GM18517 (cell line): Measurements from ENCODE around the gene GAB2.
A peak's percentile ranks its signal among the peaks of the same experiment; 100 is the strongest.

ENCODE experiments used
- ATAC-seq: cut with Tn5 transposase; IDR thresholded peaks from one replicate; pipeline ENCODE4 v1.9.1; 2021; ENCODE audit warnings: mild to moderate bottlenecking, moderate library complexity; ENCODE audit not compliant: unreplicated experiment

The GAB2 gene

DNA sequence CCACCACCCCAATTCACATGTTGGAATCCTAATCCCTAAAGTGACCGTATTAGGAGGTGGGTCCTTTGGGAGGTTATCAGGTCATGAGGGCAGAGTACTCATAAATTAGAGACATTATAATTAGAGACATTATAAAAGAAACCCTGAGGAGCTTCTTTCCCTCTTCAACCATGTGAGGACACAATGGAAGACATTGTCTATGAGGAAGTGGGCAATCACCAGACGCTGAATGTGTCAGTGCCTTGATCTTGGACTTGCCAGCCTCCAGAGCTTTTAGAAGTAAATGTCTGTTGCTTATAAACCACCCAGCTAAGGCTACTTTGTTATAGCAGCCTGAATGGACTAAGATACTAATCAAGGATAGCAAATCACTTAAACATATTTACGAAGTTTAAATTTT, 14.8 kb downstream of the GAB2 start:
- no peak for ATAC-seq

DNA sequence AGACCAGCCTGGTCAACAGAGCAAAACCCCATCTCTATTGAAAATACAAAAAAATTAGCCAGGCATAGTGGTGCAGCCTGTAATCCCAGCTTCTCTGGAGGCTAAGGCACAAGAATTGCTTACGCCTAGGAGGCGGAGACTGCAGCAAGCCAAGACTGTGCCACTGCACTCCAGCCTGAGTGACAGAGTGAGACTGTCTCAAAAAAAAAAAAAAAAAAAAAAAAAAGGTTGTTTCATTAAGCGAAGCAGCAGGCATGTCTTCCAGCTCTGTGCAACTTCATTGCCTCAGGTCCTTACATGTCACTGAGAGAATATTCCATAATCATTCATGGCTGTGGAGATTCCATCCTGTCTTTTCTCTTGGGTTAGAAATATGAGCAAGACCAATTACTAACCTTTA, 16.9 kb downstream of the GAB2 start:
- no peak for ATAC-seq

DNA sequence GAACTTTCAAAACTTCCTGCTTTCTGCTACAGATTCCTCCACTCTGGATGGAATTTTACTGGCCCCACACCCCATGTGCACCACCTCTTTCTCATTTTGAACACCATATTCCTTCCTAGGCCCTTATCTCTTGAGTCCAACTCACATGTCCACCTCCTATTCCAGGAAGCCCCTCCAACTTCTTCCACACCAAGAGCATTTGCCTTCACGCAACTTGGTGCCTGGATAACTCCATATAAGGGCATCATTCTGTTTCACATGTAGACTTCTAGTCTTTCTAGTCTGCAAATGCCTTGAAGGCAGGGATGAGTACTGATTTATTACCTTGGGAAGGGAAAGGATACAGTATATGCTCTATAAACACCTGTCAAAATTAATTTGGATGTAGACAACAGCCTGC, 17.5 kb downstream of the GAB2 start:
- ATAC-seq, result no peak

DNA sequence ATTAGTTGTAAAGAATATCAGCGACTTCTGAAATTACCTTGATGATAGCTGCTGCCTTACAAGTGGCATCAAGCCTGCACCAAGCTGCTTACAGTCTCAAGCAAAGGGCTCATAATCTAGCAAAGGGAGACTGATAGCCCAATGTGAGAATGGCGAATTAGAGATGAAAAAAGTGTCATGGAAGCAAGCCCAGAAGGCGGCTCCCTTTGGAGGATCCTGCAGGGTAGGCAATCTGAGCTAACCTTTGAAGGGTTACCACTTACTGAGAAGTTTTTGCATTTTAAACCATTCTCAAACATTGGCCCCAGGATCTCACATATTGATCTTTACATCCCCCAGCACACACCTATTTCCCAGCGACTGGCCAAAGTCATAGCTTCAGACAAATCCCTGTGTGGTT, 18.5 kb downstream of the GAB2 start:
- no peak for ATAC-seq

DNA sequence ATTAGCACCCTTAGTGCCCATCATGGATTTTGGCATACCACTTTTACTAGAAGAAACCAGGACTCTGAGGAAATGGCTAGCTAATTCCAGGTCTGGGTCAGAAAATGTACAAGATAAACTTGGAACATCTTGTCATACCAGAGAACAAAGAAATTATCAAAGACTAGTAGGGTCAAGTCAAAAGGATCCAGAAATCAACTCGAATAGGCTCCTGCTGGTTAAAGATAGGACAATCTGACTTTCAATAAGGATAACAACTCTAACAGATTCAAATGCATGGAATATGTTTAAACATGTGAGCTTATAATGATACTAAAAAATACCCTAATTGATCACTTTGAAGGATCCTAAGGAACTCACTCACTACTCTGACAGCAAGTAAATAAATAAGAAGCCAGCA, 18.9 kb downstream of the GAB2 start:
- no peak for ATAC-seq

DNA sequence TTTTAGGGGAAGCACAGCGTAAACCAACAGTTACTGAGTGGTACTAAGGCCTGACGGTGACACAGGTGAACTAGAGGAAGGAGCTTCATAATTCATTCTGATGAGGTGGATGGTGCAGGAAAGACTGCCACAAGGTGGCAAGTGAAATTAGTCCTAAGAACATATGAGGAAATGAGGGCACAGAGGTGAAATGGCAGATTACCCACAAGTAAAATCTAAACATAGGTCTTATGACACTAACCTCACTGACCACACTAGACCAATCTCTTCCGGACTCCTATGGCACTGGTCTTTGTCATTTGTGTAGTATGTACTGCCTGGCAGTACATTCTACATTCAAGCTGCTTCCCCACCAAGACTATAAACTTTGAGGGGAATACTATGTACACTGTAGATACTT, 20.2 kb downstream of the GAB2 start:
- peak; percentile 89 for ATAC-seq

DNA sequence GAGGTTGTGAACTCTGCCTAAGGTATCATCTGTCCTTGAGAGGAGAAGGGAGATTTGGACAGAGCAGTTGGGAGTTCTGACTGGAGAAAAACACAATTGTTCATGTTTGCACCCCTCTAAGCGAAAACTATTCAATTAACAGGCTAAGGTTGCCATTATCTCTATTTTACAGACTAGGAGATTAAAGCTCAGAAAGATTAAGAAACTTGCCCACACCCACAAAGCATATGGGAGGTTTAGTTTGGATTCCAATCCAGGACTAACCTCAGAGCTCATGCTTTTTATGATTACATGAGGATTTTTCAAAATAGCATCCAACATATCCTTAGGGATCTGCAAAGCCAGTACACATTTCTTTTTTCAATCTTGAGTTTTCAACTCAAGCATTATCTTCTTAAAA, 22.0 kb downstream of the GAB2 start:
- no peak for ATAC-seq

DNA sequence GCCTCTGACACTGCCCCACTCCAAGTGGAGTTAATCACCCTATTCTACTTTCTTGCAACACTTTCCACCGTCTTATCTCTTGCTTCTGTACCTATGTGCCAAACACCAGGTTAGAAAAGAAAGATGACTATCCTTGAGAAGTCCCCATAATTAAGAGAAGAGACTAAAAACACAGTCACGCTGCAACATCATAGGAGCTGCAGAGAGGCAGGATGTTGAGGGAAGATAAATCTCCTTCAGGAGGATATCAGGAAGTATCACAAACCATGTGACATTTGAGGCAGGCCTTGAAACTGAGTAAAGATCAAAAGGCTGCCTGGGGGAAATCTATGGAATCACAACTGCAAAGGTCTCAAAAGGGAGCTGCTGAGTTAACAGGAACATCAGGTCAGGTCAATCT, 24.8 kb downstream of the GAB2 start:
- ATAC-seq, result no peak

DNA sequence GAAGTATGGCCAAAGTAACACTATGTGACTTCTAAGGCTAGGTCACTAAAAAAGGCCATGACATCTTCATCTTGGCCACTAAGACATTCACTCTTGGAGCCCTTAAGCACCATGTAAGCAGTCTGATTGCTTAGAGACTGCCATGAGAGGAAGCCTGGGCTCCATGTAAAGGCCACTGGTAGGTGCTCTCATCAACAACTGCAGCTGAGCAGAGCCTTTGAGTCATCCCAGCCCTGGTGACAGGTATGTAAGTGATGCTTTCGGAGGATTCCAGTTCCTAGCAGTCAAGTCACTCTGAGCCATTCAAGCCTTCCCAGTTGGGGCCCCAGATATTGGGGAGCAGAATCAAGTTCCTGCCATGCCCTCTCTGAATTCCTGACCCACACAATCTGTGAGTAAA, 26.2 kb downstream of the GAB2 start:
- ATAC-seq, result no peak

DNA sequence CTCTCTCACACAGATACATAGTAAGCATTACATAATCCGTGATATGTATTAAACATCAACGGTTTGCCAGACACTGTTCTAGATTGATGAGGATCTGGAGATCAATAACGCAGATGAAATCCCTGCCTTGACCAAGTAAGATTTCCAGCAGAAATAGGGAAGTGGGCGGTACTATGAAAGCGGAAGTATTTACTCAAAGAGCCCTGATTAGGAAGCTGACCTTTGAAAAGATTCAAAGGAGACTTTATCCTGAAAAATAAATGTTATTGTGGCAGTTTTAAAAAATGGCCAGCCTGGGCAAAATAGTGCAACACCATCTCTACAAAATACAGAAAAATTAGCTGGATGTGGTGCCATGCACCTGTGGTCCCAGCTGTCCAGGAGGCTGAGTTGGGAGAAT, 26.8 kb downstream of the GAB2 start:
- ATAC-seq, result no peak

DNA sequence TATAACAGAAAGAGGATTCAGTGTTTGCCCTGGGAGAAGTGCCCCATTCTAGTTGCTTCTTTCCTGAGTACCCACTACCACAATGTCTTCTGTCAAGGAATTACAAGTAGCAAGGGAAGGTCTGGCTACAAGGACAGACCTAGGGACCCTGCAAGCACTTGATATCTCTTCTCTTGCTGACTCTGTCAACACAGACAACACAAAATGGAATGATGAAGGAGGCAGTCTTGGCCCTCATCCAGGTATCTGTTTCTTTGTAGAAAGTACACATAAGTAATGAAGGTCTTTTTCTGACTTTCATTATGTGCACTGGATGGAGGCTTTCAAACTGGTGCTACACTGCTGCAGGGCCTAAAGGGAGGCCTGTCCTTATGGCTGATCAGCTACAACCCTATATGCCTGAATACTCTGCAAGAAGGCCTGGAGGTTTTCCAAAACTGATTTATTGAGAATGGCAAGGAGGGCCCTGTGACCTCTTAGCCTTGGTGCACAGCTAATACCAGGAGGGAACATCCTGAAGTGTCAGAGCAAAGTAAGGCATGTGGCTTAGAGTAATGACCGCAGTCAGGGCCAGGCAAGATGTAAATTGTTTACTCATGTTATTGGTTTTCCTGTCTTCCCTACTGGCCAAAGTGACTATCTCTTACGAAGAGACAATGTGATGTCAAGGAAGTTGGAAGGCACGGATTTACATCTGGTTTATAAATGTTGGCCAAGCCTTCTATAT, 31.2 kb downstream of the GAB2 start:
- no peak for ATAC-seq

DNA sequence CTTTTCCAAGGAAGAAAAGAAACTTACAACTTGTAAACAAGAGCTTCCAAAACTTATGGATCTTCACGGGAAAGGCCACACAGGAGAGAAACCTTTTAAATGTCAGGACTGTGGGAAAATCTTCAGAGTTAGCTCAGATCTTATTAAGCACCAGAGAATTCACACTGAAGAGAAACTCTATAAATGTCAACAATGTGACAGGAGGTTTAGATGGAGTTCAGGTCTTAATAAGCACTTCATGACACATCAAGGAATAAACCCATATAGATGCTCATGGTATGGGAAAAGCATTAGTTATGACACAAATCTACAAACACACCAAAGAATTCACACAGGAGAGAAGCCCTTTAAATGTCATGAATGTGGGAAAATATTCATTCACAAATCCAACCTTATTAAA, 32.4 kb downstream of the GAB2 start:
- ATAC-seq, result no peak

DNA sequence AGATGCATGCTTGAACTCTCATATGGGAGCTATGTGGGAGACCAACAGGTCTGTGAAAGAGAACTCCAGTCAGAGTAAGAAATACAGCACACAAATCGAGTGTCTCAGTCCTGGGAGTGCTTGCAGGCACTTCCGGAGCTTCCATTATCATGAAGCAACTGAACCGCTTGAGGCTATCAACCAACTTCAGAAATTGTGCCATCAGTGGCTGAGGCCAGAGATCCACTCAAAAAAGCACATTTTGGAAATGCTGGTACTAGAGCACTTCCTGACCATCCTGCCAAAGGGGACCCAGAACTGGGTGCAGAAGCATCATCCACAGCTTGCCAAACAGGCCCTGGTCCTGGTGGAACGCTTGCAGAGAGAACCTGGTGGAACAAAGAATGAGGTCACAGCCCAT, 33.4 kb downstream of the GAB2 start:
- ATAC-seq, result no peak

DNA sequence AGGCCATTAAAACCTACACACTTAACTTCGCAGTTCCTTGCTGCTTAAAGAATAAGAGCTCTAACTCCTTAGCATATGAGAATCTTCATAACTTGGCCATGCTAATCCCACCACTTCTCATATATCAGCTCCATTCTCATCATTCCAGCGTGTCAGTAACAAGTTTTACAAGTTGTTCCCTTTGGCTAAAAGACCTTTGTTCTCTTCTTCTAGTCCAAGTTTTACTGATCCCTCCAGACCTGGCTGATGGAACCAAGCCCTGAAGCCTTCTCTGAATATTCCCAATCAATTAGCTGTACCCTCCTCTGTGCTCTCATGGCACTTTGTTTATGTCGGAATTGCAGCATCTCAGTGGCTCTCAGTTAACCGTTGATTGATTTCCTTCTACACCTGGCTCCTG, 35.8 kb downstream of the GAB2 start:
- no peak for ATAC-seq

DNA sequence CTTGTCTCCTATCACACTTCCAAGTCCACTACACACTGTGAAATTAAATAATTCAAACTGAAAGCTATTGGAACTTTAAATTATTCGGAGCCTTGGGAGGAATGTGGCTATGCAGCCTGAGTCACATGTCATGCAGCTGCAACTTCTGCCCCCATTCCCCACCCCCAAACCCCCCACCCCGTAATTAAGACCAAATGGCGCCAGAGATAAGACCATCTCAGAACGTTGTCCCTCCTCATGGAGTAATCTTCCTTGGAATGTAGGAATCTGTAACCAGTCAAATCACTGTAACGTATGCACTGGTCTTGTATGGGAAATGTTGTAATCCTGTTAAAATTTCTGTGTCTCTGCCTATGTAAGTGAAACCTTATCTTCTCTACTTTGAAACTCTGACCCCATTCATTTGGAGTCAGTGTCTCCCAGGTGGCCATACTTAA, 37.0 kb downstream of the GAB2 start:
- no peak for ATAC-seq

DNA sequence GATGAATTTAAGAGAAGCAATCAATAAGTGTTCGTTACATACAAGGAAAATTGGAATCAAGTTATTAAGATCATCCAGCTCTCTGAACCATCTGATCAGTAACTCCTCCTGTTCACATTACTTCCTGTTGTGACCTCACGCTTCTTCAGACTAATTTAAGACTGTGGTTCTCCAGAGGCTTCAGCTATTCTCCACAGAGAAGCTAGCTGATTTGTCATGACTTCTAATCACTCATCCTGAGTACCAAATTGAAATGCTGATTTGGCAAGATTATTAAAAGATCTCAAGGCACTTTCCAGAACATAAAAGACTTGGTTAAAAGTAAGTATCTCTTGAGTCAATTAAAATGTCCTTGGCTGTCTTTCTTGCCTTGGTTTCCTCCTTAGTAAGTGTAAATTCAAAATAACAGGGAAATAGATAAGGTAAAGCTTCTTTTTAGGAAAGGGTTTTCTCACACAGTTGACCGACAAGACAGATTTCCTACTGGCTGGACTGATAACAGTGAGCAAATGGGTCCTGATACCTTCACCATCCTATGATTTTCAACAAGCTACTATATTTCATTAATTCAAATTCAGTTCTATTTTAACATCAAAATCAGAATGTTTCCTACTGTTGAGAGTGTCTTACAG, 38.5 kb downstream of the GAB2 start:
- ATAC-seq, result no peak

DNA sequence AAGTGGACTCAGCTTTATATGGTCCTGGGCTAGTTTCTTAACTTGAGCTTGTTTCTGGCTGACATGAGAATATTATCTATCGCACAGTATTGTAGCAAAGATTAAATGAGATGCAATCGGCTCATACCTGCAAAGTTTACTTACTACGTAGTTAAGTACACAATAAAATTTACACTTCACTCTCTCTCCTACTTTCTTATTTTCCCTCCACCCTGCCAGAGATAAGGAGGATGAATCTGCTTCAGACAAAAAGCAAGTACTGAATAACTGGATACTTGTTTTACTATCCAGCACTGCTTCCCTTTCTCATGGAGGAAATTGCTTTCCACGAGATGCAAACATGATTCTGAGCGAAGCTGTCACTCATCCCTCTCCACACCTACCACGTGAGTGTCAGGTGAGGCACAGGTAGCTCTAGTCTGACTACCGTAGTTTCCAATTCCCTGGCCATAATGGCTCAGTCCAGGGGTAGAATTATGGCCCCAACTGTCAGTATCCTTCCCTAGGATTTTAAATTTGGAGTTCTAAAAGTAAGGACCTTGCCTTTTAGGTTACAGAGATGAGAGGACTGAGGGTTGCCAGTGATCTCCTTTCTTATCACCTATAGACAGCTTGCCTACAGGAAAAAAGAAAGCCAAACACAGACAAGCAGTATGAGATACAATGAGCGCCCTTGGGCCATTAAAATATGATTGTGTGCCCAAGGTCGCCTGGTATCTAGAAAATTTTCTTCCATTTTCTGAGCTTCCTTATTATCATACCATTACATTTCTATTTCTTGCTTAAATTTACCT, 39.8 kb downstream of the GAB2 start:
- ATAC-seq, result no peak

DNA sequence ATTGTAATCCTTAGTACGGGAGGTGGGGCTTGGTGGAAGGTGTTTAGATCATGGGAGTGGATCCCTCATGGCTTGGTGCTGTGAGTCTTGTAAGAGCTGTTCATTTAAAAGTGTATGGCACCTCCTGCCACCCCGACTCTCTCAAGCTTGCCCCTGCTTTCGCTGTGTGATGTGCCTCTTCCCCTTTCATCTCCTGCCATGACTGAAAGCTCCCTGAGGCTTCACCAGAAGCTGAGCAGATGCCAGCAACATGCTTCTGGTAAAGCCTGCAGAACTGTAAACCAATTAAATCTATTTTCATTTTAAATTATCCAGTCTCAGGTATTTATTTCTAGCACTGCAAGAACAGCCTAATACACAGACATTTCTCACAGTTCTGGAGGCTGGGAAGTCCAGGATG, 40.8 kb downstream of the GAB2 start:
- no peak for ATAC-seq

DNA sequence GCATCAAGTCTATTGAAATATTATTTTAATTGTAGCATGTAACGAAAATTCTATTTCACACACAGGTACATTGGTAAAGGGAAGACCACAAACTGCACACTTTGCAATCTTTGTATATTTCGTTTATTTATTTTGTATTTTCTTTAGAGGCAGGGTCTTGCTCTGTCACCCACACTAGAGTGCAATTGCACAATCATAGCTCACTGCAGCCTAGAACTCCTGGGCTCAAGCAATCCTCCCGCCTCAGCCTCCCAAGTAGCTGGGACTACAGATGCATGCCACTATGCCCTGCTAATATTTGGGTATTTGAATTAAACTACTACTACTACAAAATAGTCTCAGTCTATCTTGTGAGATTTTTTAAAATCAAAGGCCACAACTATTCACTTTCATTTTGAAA, 42.7 kb downstream of the GAB2 start:
- no peak for ATAC-seq

DNA sequence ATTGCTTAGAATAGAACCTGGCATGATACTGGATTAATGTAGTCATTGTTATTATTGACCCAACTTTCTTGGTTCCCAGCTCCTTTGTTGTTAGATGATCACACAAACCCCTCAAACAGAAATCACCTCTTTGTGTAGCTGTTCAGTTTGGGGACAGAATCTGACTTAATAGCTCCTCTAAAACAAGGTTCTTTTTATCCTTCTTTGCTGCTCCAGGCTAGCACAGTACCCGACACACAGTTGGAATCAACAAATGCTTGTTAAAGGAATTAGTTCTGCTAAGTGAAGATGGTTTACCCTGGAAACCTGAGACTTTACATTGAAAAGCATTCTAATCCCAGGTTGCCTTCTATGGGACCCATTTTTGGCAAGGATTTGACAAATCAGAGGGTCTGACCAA, 43.9 kb downstream of the GAB2 start:
- no peak for ATAC-seq

DNA sequence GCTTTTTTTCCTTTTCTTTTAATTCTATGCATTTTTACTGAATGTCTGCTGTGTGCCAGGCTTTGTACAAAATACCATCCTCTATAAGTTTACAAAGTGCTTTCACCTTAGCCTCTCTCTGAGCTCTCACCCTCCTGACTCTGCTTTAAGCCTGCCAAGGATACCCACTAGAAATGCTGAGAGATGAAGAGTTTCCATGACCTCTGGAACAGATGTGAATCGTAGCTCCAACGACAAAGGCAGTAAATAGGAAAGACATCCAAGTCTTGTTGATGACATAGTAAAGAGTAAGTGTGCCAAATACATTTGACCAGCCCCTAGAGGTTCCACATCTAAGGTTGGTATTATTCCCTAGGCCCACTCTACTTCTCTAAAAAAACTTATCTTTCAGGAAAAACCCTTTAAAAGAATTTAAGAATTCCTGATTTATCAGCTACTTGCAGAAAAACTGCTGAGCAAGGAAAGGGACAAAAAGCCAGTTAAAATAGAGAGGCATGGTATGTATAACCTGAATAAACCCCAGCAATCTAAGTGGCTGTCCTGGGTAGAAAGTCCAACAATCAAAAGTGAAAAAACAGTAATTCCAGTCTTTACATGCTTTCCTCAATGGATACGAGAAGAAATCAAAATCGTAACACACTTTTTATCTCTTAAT, 45.4 kb downstream of the GAB2 start:
- no peak for ATAC-seq
